Kidney epithelial cell (primary cell): ENCODE data around the gene RAB3GAP1. TPM values are rescaled to one million over a fixed set of nuclear protein-coding genes. Genes with fewer than 3 reads are reported as not detected.

Experiments
- total RNA-seq: library from RNA; depleted of rRNA; stranded (reverse); fragments of >200 nt; gene quantifications from 2 replicates; pipeline ENCODE4 v1.2.3, GENCODE V29; 2015

RAB3GAP1 gene
- total RNA-seq, 1 donor from 2014 or later = 48.2 TPM

Other genes starting within 250 kb of the RAB3GAP1 start
- gene ACMSD, start 213.7 kb upstream of the RAB3GAP1 start, total RNA-seq = not detected in 2 replicates
- 16.8 and 19.2 TPM in 2 replicates for gene CCNT2, start 133.5 kb upstream of the RAB3GAP1 start, total RNA-seq
- gene MAP3K19, start 4.8 kb upstream of the RAB3GAP1 start, total RNA-seq = not detected in 2 replicates